Mesenchymal stem cell (in vitro differentiated cells and primary cell): Measurements from ENCODE around the gene SORBS2.

ENCODE experiments used
- DNase-seq: peaks from one replicate; pipeline ENCODE4 v3.0.0-alpha.2; 2013
- H2AFZ ChIP-seq: one replicate; pipeline ENCODE4 v1.6.1; 2013; ENCODE audit warnings: low read depth, mild to moderate bottlenecking, control low read depth, inconsistent platforms, low read length, moderate library complexity
- H2AK5ac ChIP-seq: 2 replicates; pipeline ENCODE4 v1.6.1; 2013; ENCODE audit warnings: low read length, moderate library complexity, mild to moderate bottlenecking, inconsistent platforms; ENCODE audit not compliant: severe bottlenecking
- H2BK120ac ChIP-seq: one replicate; pipeline ENCODE4 v1.6.1; 2013; ENCODE audit warnings: low read depth, mild to moderate bottlenecking, inconsistent platforms, low read length, moderate library complexity
- H2BK12ac ChIP-seq, 2 experiments: one replicate each; pipeline ENCODE4 v1.6.1; 2013; ENCODE audit warnings: inconsistent platforms in 2 of 2, low read length in 2 of 2, mild to moderate bottlenecking in 2 of 2, moderate library complexity in 2 of 2, control low read depth in 1 of 2
- H2BK15ac ChIP-seq: one replicate; pipeline ENCODE4 v1.6.1; 2013; ENCODE audit warnings: mild to moderate bottlenecking, low read depth, inconsistent platforms; ENCODE audit not compliant: poor library complexity, severe bottlenecking
- H2BK5ac ChIP-seq: 2 replicates; pipeline ENCODE4 v1.6.1; 2013; ENCODE audit warnings: low read depth, mild to moderate bottlenecking, low read length, control low read depth, inconsistent platforms; ENCODE audit not compliant: poor library complexity, severe bottlenecking
- H3K14ac ChIP-seq, 2 experiments: one replicate each; pipeline ENCODE4 v1.6.1; 2013; ENCODE audit warnings: inconsistent platforms in 2 of 2, low read length in 2 of 2, control low read depth in 1 of 2, mild to moderate bottlenecking in 1 of 2, moderate library complexity in 1 of 2
- H3K18ac ChIP-seq, 2 experiments: one replicate each; pipeline ENCODE4 v1.6.1; 2013; ENCODE audit warnings: inconsistent platforms in 2 of 2, low read length in 2 of 2, control low read depth in 1 of 2, low read depth in 1 of 2, mild to moderate bottlenecking in 1 of 2
- H3K23ac ChIP-seq, 2 experiments: one replicate each; pipeline ENCODE4 v1.6.1; 2013; ENCODE audit warnings: inconsistent platforms in 2 of 2, low read length in 2 of 2, mild to moderate bottlenecking in 2 of 2, moderate library complexity in 2 of 2, control low read depth in 1 of 2
- H3K27ac ChIP-seq: 2 replicates; pipeline ENCODE4 v1.5.1; 2013; ENCODE audit warnings: mild to moderate bottlenecking, moderate library complexity, low read length, control low read depth, inconsistent platforms; ENCODE audit not compliant: poor library complexity, severe bottlenecking
- H3K27me3 ChIP-seq, 2 experiments: 2 replicates each; pipeline versions ENCODE4 v1.6.1 to v1.7.0; 2013; ENCODE audit warnings: low read length in 2 of 2, mild to moderate bottlenecking in 2 of 2, moderate library complexity in 2 of 2, control low read depth in 1 of 2, inconsistent platforms in 1 of 2; ENCODE audit not compliant: control insufficient read depth in 1 of 2, insufficient read depth in 1 of 2
- H3K36me3 ChIP-seq, 2 experiments: 2 replicates each; pipeline versions ENCODE4 v1.6.1 to v1.7.0; 2013; ENCODE audit warnings: low read length in 2 of 2, control low read depth in 1 of 2, inconsistent platforms in 1 of 2, low read depth in 1 of 2, mild to moderate bottlenecking in 1 of 2; ENCODE audit not compliant: insufficient read depth in 2 of 2, control insufficient read depth in 1 of 2
- H3K4ac ChIP-seq, 2 experiments: one replicate each; pipeline ENCODE4 v1.6.1; 2013; ENCODE audit warnings: inconsistent platforms in 2 of 2, low read length in 2 of 2, mild to moderate bottlenecking in 2 of 2, moderate library complexity in 2 of 2, control low read depth in 1 of 2, low read depth in 1 of 2
- H3K4me1 ChIP-seq: 2 replicates; pipeline ENCODE4 v1.6.1; 2013; ENCODE audit warnings: low read depth, low read length, control low read depth; ENCODE audit not compliant: control insufficient read depth, insufficient read depth
- H3K4me2 ChIP-seq: 2 replicates; pipeline ENCODE4 v1.6.1; 2013; ENCODE audit warnings: low read length, mild to moderate bottlenecking, inconsistent platforms; ENCODE audit not compliant: poor library complexity, severe bottlenecking
- H3K4me3 ChIP-seq, 2 experiments: 2 replicates each; pipeline versions ENCODE4 v1.5.1 to v1.7.0; 2013; ENCODE audit warnings: low read length in 2 of 2, mild to moderate bottlenecking in 2 of 2, control low read depth in 1 of 2, low read depth in 1 of 2; ENCODE audit not compliant: insufficient read depth in 1 of 2
- H3K79me1 ChIP-seq: replicated peaks from 2 replicates; pipeline ENCODE4 v1.6.1; 2013; ENCODE audit warnings: mild to moderate bottlenecking, control low read depth, low read length, inconsistent platforms; ENCODE audit not compliant: poor library complexity, severe bottlenecking
- H3K9ac ChIP-seq: 2 replicates; pipeline ENCODE4 v1.7.0; 2013; ENCODE audit warnings: mild to moderate bottlenecking, low read length, moderate library complexity
- H3K9me3 ChIP-seq: 2 replicates; pipeline ENCODE4 v1.7.0; 2013; ENCODE audit warnings: mild to moderate bottlenecking, low read length; ENCODE audit not compliant: control insufficient read depth
- H4K8ac ChIP-seq: one replicate; pipeline ENCODE4 v1.6.1; 2013; ENCODE audit warnings: inconsistent platforms, mild to moderate bottlenecking, low read length, moderate library complexity
- H4K91ac ChIP-seq: one replicate; pipeline ENCODE4 v1.6.1; 2013; ENCODE audit warnings: mild to moderate bottlenecking, low read length, inconsistent platforms
- WGBS: methylation state at CpG from one replicate; pipeline ENCODE4 v1.1.7; 2013; ENCODE audit warnings: mixed read lengths; 5-methylcytosine and 5-hydroxymethylcytosine counted together

Gene SORBS2

DNA sequence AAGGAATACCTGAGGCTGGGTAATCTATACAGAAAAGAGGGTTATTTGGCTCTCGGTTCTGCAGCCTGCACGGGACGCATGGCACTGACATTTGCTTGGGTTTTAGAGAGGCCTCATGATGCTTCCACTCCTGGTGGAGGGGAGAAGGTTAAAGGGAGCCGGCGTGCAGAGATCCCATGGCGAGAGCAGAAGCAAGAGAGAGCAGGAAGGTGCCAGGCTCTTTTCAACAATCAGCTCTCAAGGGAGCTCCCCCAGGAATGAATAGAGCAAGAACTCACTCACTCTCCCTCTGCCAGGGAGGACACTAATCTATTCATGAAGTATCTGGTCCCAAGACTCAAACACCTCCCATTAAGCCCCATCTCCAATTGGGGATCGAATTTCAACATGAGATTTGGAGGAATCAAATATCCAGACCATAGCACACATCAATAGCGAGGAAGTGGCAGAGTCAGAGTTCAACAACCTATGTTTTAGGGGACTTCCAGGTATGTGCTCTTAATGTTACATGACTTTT is 109.8 kb downstream of the SORBS2 start:
- Histone ChIP-seq H3K36me3 (no peaks in the 10 kb centered on the region), H3K9ac (no peak overlapping the region), H2AK5ac (no peak overlapping the region), H3K18ac (no peak overlapping the region), H2BK5ac (no peak overlapping the region), H3K23ac (no peak overlapping the region), H3K4me2 (no peak overlapping the region), H3K9me3 (no peaks in the 10 kb centered on the region), H2AFZ (no peak overlapping the region), H3K14ac (no peak overlapping the region), H4K91ac (no peak overlapping the region), H3K79me1 (no peaks in the 10 kb centered on the region), H3K4me1 (peaks cover 2% of the 10 kb centered on the region), H3K4ac (no peak overlapping the region), H2BK15ac (no peak overlapping the region), H3K27ac (no peak overlapping the region), H2BK120ac (no peak overlapping the region), H3K4me3 (no peak overlapping the region), H4K8ac (no peak overlapping the region), H2BK12ac (no peak overlapping the region), H3K27me3 (no peaks in the 10 kb centered on the region)
- 90% methylated on average over 8 of the region's 8 CpGs for WGBS
- no peak for DNase-seq

GRCh38 chr4:185700630-185701029 is 111.4 kb downstream of the SORBS2 start:
- Histone ChIP-seq H3K14ac (no peak overlapping the region), H3K23ac (no peak overlapping the region), H2AFZ (no peak overlapping the region), H3K4me3 (no peak overlapping the region), H3K4ac (no peak overlapping the region), H3K4me2 (no peak overlapping the region), H3K4me1 (peaks cover 2% of the 10 kb centered on the region), H3K27ac (no peak overlapping the region), H4K8ac (no peak overlapping the region), H2BK15ac (no peak overlapping the region), H4K91ac (no peak overlapping the region), H3K9ac (no peak overlapping the region), H3K27me3 (no peaks in the 10 kb centered on the region), H3K36me3 (no peaks in the 10 kb centered on the region), H3K79me1 (no peaks in the 10 kb centered on the region), H3K18ac (no peak overlapping the region), H2BK120ac (no peak overlapping the region), H2AK5ac (no peak overlapping the region), H2BK12ac (no peak overlapping the region), H2BK5ac (no peak overlapping the region), H3K9me3 (no peaks in the 10 kb centered on the region)
- DNase-seq: no peak

- Histone ChIP-seq H2BK120ac (no peak overlapping the region), H2AFZ (no peak overlapping the region), H3K79me1 (no peaks in the 10 kb centered on the region), H2BK15ac (no peak overlapping the region), H2BK5ac (no peak overlapping the region), H4K91ac (no peak overlapping the region), H3K4ac (no peak overlapping the region), H3K4me2 (no peak overlapping the region), H3K9ac (no peak overlapping the region), H2BK12ac (no peak overlapping the region), H4K8ac (no peak overlapping the region), H2AK5ac (no peak overlapping the region), H3K36me3 (no peaks in the 10 kb centered on the region), H3K27me3 (no peaks in the 10 kb centered on the region), H3K9me3 (no peaks in the 10 kb centered on the region), H3K4me1 (peaks cover 2% of the 10 kb centered on the region), H3K23ac (no peak overlapping the region), H3K18ac (no peak overlapping the region), H3K4me3 (no peak overlapping the region), H3K14ac (no peak overlapping the region), H3K27ac (no peak overlapping the region)
- WGBS: 69% methylated on average over 3 of the region's 3 CpGs
- DNase-seq: no peak
Observed at GRCh38 chr4:185700048-185700447, 111.9 kb downstream of the SORBS2 start.

DNA sequence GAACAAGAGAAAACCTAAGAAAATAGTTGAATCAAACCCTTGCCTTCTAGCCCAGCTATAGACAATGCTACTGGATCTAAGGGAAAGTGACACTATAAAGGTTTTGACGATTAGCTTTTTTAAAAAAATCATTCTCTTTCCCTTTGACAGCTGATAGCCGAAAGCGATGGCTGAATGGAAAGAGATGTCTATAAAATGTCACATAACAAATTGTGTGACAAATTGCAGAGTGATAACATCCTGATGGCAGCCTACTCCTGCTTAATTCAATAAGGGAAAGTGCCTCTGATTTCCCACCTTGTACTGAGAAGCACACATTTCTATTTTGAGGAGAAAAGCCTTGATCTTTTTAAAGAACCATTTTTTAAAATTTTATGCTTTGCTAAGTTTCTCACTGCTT is 114.5 kb downstream of the SORBS2 start:
- H3K23ac ChIP-seq: no peak overlapping the region
- no peak overlapping the region for H4K8ac ChIP-seq
- WGBS: 100% methylated on average over 2 of the region's 3 CpGs
- no peak overlapping the region for H3K4me3 ChIP-seq
- H3K27ac ChIP-seq: no peak overlapping the region
- no peak overlapping the region for H3K14ac ChIP-seq
- no peak overlapping the region for H2BK120ac ChIP-seq
- no peaks in the 10 kb centered on the region for H3K27me3 ChIP-seq
- H2BK12ac ChIP-seq: no peak overlapping the region
- H3K36me3 ChIP-seq: no peaks in the 10 kb centered on the region
- no peaks in the 10 kb centered on the region for H3K9me3 ChIP-seq
- H3K18ac ChIP-seq: no peak overlapping the region
- no peak overlapping the region for H3K9ac ChIP-seq
- H2AK5ac ChIP-seq: no peak overlapping the region
- no peak for DNase-seq
- H2BK5ac ChIP-seq: no peak overlapping the region
- H2BK15ac ChIP-seq: no peak overlapping the region
- H3K79me1 ChIP-seq: no peaks in the 10 kb centered on the region
- H3K4me2 ChIP-seq: no peak overlapping the region
- H3K4ac ChIP-seq: no peak overlapping the region
- peaks cover 2% of the 10 kb centered on the region for H3K4me1 ChIP-seq
- H2AFZ ChIP-seq: no peak overlapping the region
- H4K91ac ChIP-seq: no peak overlapping the region
